H1 (cell line): ENCODE data around the gene TMC4. TPM values are rescaled to one million over a fixed set of nuclear protein-coding genes. Genes with fewer than 3 reads are reported as not detected.

Experiments
- CTCF ChIA-PET: fragments of 300-600 bp; sonication (Branson Sonifier 250); formaldehyde crosslinking; loops from one replicate; lab custom pipeline; 2021; ENCODE audit not compliant: partially characterized antibody; lab: Charles Lee
- POLR2A ChIA-PET: fragments of 300-600 bp; sonication (Branson Sonifier 250); formaldehyde crosslinking; loops from one replicate; lab custom pipeline; 2021; ENCODE audit warnings: inconsistent platforms; ENCODE audit not compliant: partially characterized antibody; lab: Charles Lee
- DNase-seq, 2 experiments: peaks; one replicate each; pipeline versions ENCODE4 v3.0.0 to v3.0.0-alpha.2; 2010 to 2022; ENCODE audit warnings: low spot score in 2 of 2, low read depth in 1 of 2, mixed read lengths in 1 of 2
- FAIRE-seq: peaks from 2 replicates; lab custom pipeline; 2011; peaks lifted over from hg19 to GRCh38; lab: Jason Lieb, UNC
- H2AFZ ChIP-seq: 2 replicates; pipeline ENCODE4 v1.8.1; 2012; ENCODE audit warnings: low read length, inconsistent platforms
- H2AK5ac ChIP-seq: 2 replicates; pipeline ENCODE4 v1.6.1; 2013; ENCODE audit warnings: low read depth, low read length
- H2BK120ac ChIP-seq: replicated peaks from 2 replicates; pipeline ENCODE3; 2013; ENCODE audit warnings: low read depth, low read length, inconsistent platforms
- H2BK12ac ChIP-seq: 2 replicates; pipeline ENCODE4 v1.6.1; 2013; ENCODE audit warnings: low read depth, low read length
- H2BK15ac ChIP-seq: 2 replicates; pipeline ENCODE4 v1.6.1; 2013; ENCODE audit warnings: low read length
- H2BK20ac ChIP-seq: 2 replicates; pipeline ENCODE4 v1.6.1; 2013; ENCODE audit warnings: low read length
- H2BK5ac ChIP-seq: 2 replicates; pipeline ENCODE4 v1.6.1; 2013; ENCODE audit warnings: low read depth, low read length
- H3K14ac ChIP-seq: 2 replicates; pipeline ENCODE4 v1.6.1; 2013; ENCODE audit warnings: inconsistent platforms; ENCODE audit not compliant: insufficient read length
- H3K18ac ChIP-seq: 2 replicates; pipeline ENCODE4 v1.6.1; 2013; ENCODE audit warnings: low read length; ENCODE audit errors: extremely low read depth
- H3K23ac ChIP-seq: 2 replicates; pipeline ENCODE4 v1.6.1; 2013; ENCODE audit warnings: inconsistent platforms; ENCODE audit not compliant: insufficient read length
- H3K23me2 ChIP-seq: 2 replicates; pipeline ENCODE4 v1.6.1; 2013; ENCODE audit warnings: low read depth, low read length
- H3K27ac ChIP-seq: 2 replicates; pipeline ENCODE4 v1.6.1; 2011; ENCODE audit warnings: low read depth, low read length, inconsistent platforms
- H3K27me3 ChIP-seq, 4 experiments: replicated peaks in 1 of 4; 1 replicate in 1 of 4; 2 replicates in 3 of 4; pipeline versions ENCODE4 v1.6.1 to v1.8.1; 2011 to 2013; ENCODE audit warnings: low read length in 3 of 4, mild to moderate bottlenecking in 3 of 4, inconsistent platforms in 2 of 4, mixed read lengths in 2 of 4, moderate library complexity in 1 of 4; ENCODE audit not compliant: control insufficient read depth in 3 of 4, insufficient read depth in 3 of 4; ENCODE audit errors: extremely low read depth in 1 of 4
- H3K36me3 ChIP-seq, 4 experiments: 2 replicates each; pipeline versions ENCODE4 v1.6.1 to v1.8.1; 2011 to 2013; ENCODE audit warnings: mild to moderate bottlenecking in 4 of 4, low read length in 3 of 4, moderate library complexity in 2 of 4, control low read depth in 1 of 4, inconsistent platforms in 1 of 4; ENCODE audit not compliant: insufficient read depth in 4 of 4, control insufficient read depth in 2 of 4
- H3K4ac ChIP-seq: replicated peaks from 2 replicates; pipeline ENCODE3; 2013; ENCODE audit warnings: low read length, low read depth, mixed read lengths, inconsistent platforms; ENCODE audit not compliant: insufficient read length
- H3K4me1 ChIP-seq, 4 experiments: replicated peaks in 1 of 4; 1 replicate in 1 of 4; 2 replicates in 3 of 4; pipeline versions ENCODE4 v1.6.1 to v1.8.1; 2011 to 2013; ENCODE audit warnings: low read length in 3 of 4, inconsistent platforms in 2 of 4, mixed read lengths in 1 of 4; ENCODE audit not compliant: insufficient read depth in 4 of 4, control insufficient read depth in 3 of 4
- H3K4me2 ChIP-seq, 2 experiments: 2 replicates each; pipeline versions ENCODE4 v1.6.1 to v1.8.1; 2011 to 2013; ENCODE audit warnings: low read depth in 2 of 2, low read length in 2 of 2, control low read depth in 1 of 2, inconsistent platforms in 1 of 2, mild to moderate bottlenecking in 1 of 2; ENCODE audit not compliant: insufficient read depth in 1 of 2
- H3K4me3 ChIP-seq, 4 experiments: fragments of 200-600, 300-600 bp in 1 of 4; sonication (generic), shearing (Covaris generic), sonication (Bioruptor Twin) in 1 of 4; 2 replicates each; pipeline versions ENCODE4 v1.5.1 to v1.8.1; 2011 to 2016; ENCODE audit warnings: low read length in 4 of 4, low read depth in 3 of 4, control low read depth in 2 of 4, inconsistent platforms in 2 of 4, mild to moderate bottlenecking in 2 of 4, mixed read lengths in 1 of 4, moderate library complexity in 1 of 4; ENCODE audit not compliant: insufficient read depth in 2 of 4; ENCODE audit errors: extremely low read depth in 1 of 4
- H3K56ac ChIP-seq: replicated peaks from 2 replicates; pipeline ENCODE3; 2013; ENCODE audit warnings: low read depth, mild to moderate bottlenecking, mixed read lengths, low read length, inconsistent platforms; ENCODE audit not compliant: insufficient read length
- H3K79me1 ChIP-seq: 2 replicates; pipeline ENCODE4 v1.6.1; 2013; ENCODE audit warnings: low read depth, low read length, control low read depth
- H3K79me2 ChIP-seq, 2 experiments: 2 replicates each; pipeline versions ENCODE4 v1.6.1 to v1.8.1; 2012 to 2013; ENCODE audit warnings: low read length in 2 of 2, mild to moderate bottlenecking in 2 of 2, inconsistent platforms in 1 of 2; ENCODE audit not compliant: insufficient read depth in 2 of 2, control insufficient read depth in 1 of 2
- H3K9ac ChIP-seq, 4 experiments: replicated peaks in 1 of 4; 1 replicate in 1 of 4; 2 replicates in 3 of 4; pipeline versions ENCODE4 v1.6.1 to v1.8.1; 2011 to 2013; ENCODE audit warnings: low read depth in 3 of 4, low read length in 3 of 4, control low read depth in 2 of 4, mild to moderate bottlenecking in 2 of 4, moderate library complexity in 2 of 4, inconsistent platforms in 1 of 4; ENCODE audit errors: extremely low read depth in 1 of 4
- H3K9me3 ChIP-seq, 2 experiments: 2 replicates each; pipeline versions ENCODE4 v1.6.1 to v1.8.1; 2012 to 2013; ENCODE audit warnings: mild to moderate bottlenecking in 2 of 2, moderate library complexity in 2 of 2, control low read depth in 1 of 2, inconsistent platforms in 1 of 2, low read depth in 1 of 2, low read length in 1 of 2, mixed read lengths in 1 of 2; ENCODE audit not compliant: insufficient read depth in 2 of 2
- H4K20me1 ChIP-seq, 2 experiments: replicated peaks in 1 of 2; 2 replicates each; pipeline versions ENCODE3 to v1.8.1; 2011 to 2013; ENCODE audit warnings: inconsistent platforms in 2 of 2, low read length in 2 of 2, mild to moderate bottlenecking in 1 of 2; ENCODE audit not compliant: insufficient read depth in 2 of 2, control insufficient read depth in 1 of 2
- H4K5ac ChIP-seq: 2 replicates; pipeline ENCODE4 v1.6.1; 2013; ENCODE audit warnings: low read length, low read depth, mixed read lengths, inconsistent platforms; ENCODE audit not compliant: insufficient read length
- H4K8ac ChIP-seq: 2 replicates; pipeline ENCODE4 v1.8.0; 2013; ENCODE audit warnings: mild to moderate bottlenecking, moderate library complexity, low read length, inconsistent platforms; ENCODE audit not compliant: insufficient read depth; ENCODE audit errors: extremely low read depth
- H4K91ac ChIP-seq: replicated peaks from 2 replicates; pipeline ENCODE3; 2013; ENCODE audit warnings: low read length, mixed read lengths, inconsistent platforms; ENCODE audit not compliant: insufficient read length
- CHD1 ChIP-seq: IDR thresholded peaks from 2 replicates; pipeline ENCODE4 v1.6.1; 2012; ENCODE audit warnings: low read depth, low read length, improper control_type of control experiment
- CREB1 ChIP-seq: IDR thresholded peaks from 2 replicates; pipeline ENCODE4 v1.6.1; 2012; ENCODE audit warnings: inconsistent platforms
- POLR2A ChIP-seq, 2 experiments: IDR thresholded peaks; 1 replicate in 1 of 2; 2 replicates in 1 of 2; pipeline ENCODE4 v1.6.1; 2011; ENCODE audit warnings: low read depth in 2 of 2, low read length in 2 of 2, mild to moderate bottlenecking in 2 of 2; ENCODE audit errors: control extremely low read depth in 1 of 2
- RAD21 ChIP-seq, 2 experiments: IDR thresholded peaks in 1 of 2; conservative IDR thresholded peaks in 1 of 2; 2 replicates each; pipeline ENCODE4 v1.6.1; 2011; ENCODE audit warnings: low read depth in 2 of 2, low read length in 2 of 2, improper control_type of control experiment in 1 of 2, inconsistent platforms in 1 of 2, mild to moderate bottlenecking in 1 of 2, moderate library complexity in 1 of 2
- SP2 ChIP-seq: IDR thresholded peaks from 2 replicates; pipeline ENCODE4 v1.6.1; 2012; ENCODE audit warnings: mild to moderate bottlenecking, low read length, inconsistent platforms
- SRF ChIP-seq: IDR thresholded peaks from 2 replicates; pipeline ENCODE4 v1.6.1; 2011; ENCODE audit warnings: mild to moderate bottlenecking, low read depth, low read length, moderate library complexity
- WGBS, 2 experiments: shearing (Covaris generic) in 1 of 2; methylation state at CpG; one replicate each; pipeline versions ENCODE4 v1.1.6 to v1.1.7; 2013 to 2015; ENCODE audit warnings: low lambda C conversion rate in 2 of 2, mixed read lengths in 2 of 2, inconsistent platforms in 1 of 2, low coverage in 1 of 2, missing lambda C conversion rate in 1 of 2; ENCODE audit not compliant: insufficient replicate concordance in 2 of 2, insufficient coverage in 1 of 2, insufficient read length in 1 of 2; ENCODE audit errors: extremely low coverage in 1 of 2, missing lambda C conversion rate in 1 of 2; 5-methylcytosine and 5-hydroxymethylcytosine counted together
- polyA plus RNA-seq, 7 experiments: library from polyadenylated mRNA; depleted of rRNA in 3 of 7; stranded (reverse) in 5 of 7; unstranded in 2 of 7; fragments of >200 nt in 5 of 7; fragments of 200-250 nt in 2 of 7; gene quantifications; 1 replicate in 5 of 7; 2 replicates in 1 of 7; 4 replicates in 1 of 7; pipeline versions ENCODE4 v1.2.1 to v1.2.3, GENCODE V29; 2011 to 2013; ENCODE audit warnings: missing spikeins in 2 of 7, mixed read lengths in 2 of 7
- total RNA-seq: library from RNA; stranded (reverse); fragmentation: NEBNext Ultra II Directional; extraction: Animal tissue kit (Norgen Biotek cat#: 25700); gene quantifications from 2 replicates; pipeline ENCODE4 v1.2.1, GENCODE V29; 2021
- TF ChIP-seq, protein P1 (sequence below), 3 experiments: IDR thresholded peaks; 1 replicate in 2 of 3; 2 replicates in 1 of 3; pipeline versions ENCODE4 v1.5.1 to v1.6.1; 2011; ENCODE audit warnings: low read length in 3 of 3, mild to moderate bottlenecking in 3 of 3, inconsistent platforms in 2 of 3, low read depth in 1 of 3, moderate library complexity in 1 of 3; ENCODE audit not compliant: insufficient read depth in 1 of 3; ENCODE audit errors: control extremely low read depth in 1 of 3

TMC4 gene
- total and polyA plus RNA-seq, 2 of the 8 experiments (the other 6 are each of a cell fraction or from before 2014, with no cell fraction given): 5.5 to 6.3 TPM

DNA sequence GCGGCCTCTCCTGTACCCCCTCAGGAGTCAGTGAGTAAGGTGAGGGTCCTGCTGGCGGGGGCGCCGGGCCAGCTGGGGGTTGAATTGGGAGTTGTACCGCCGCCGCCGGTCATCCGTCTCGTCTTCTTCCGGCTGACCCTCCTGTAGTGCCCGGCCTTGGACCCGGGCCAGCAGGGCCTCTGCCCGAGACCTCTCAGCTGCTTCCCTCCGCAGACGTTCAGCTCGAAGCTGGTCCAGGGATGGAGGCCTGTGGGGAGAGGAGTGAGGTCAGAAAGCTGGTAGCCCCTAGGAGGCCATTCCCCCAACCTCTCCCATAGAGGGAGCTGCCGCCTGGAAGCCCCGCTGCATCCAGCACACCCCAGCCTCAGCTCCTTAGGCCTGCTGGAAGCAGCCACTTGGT, 17.3 kb downstream of the TMC4 start:
- 91% methylated on average over 13 of the region's 19 CpGs; no CpG with 5 or more reads in 1 of the 2 experiments for WGBS, 2 experiments

More for the DNA sequence above, 17.3 kb downstream of the TMC4 start:
- no peak overlapping the region for H2BK120ac ChIP-seq
- H3K36me3 ChIP-seq: peaks cover 25 to 55% (median 49%) of the 10 kb centered on the region in 4 experiments
- no peak overlapping the region for H2BK15ac ChIP-seq
- H3K23ac ChIP-seq: no peak overlapping the region
- no peak overlapping the region for H3K4me2 ChIP-seq
- no peak overlapping the region for H3K9ac ChIP-seq
- H3K23me2 ChIP-seq: peaks cover 12% of the 10 kb centered on the region
- no peak overlapping the region for H2AFZ ChIP-seq
- CTCF ChIA-PET: interaction anchor here (0.8 to 1.9 kb wide), 7 partner anchors 16 to 309 kb away, joined by 3 to 10 read pairs (median 3); partner anchors contain the start of gene CNOT3
- H4K20me1 ChIP-seq: peaks cover 9 to 19% of the 10 kb centered on the region in 2 experiments
- no peaks in the 10 kb centered on the region for H3K27me3 ChIP-seq
- no peak overlapping the region for H2BK5ac ChIP-seq
- no peak overlapping the region for H3K4ac ChIP-seq
- TF ChIP-seq RAD21 (IDR thresholded peaks at IDR 0.05 in 1 of 2, conservative IDR thresholded peaks at IDR 0.05 in 1 of 2; ENCODE audit: low read depth in 2 of 2, low read length in 2 of 2): peak in 1 of 2 experiments; percentile 9; a peak in 2 of 4 replicates
- no peak for TF ChIP-seq SP2
- TF ChIP-seq SRF: no peak
- TF ChIP-seq, protein P1, sequence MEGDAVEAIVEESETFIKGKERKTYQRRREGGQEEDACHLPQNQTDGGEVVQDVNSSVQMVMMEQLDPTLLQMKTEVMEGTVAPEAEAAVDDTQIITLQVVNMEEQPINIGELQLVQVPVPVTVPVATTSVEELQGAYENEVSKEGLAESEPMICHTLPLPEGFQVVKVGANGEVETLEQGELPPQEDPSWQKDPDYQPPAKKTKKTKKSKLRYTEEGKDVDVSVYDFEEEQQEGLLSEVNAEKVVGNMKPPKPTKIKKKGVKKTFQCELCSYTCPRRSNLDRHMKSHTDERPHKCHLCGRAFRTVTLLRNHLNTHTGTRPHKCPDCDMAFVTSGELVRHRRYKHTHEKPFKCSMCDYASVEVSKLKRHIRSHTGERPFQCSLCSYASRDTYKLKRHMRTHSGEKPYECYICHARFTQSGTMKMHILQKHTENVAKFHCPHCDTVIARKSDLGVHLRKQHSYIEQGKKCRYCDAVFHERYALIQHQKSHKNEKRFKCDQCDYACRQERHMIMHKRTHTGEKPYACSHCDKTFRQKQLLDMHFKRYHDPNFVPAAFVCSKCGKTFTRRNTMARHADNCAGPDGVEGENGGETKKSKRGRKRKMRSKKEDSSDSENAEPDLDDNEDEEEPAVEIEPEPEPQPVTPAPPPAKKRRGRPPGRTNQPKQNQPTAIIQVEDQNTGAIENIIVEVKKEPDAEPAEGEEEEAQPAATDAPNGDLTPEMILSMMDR (IDR thresholded peaks at IDR 0.05; ENCODE audit: control extremely low read depth in 1 of 3, insufficient read depth in 1 of 3, low read depth in 1 of 3, low read length in 3 of 3): peak; percentile 27 to 47 (median 29)
- no peak for TF ChIP-seq CREB1
- 0 out of 3 replicates have a peak, but pooled peaks of 1 of the 2 experiments have one; percentile 16 for TF ChIP-seq POLR2A (IDR thresholded peaks at IDR 0.05; ENCODE audit: control extremely low read depth in 1 of 2, low read depth in 2 of 2, low read length in 2 of 2)
- TF ChIP-seq CHD1: no peak
- TF ChIP-seq, all 59 proteins: peak for 3
- DNase-seq (no peak), FAIRE-seq (no peak)
- Histone ChIP-seq H4K5ac (no peak overlapping the region), H2AK5ac (no peak overlapping the region), H3K4me3 (no peak overlapping the region), H3K79me2 (no peaks in the 10 kb centered on the region), H3K14ac (no peak overlapping the region), H3K56ac (no peak overlapping the region), H4K8ac (no peak overlapping the region), H3K27ac (no peak overlapping the region), H2BK12ac (no peak overlapping the region), H3K4me1 (peaks cover 0 to 12% (median 7%) of the 10 kb centered on the region in 4 experiments; a peak in 6 of 7 replicates), H3K79me1 (peaks cover 7% of the 10 kb centered on the region), H2BK20ac (no peak overlapping the region), H4K91ac (no peak overlapping the region), H3K18ac (no peak overlapping the region), H3K9me3 (no peaks in the 10 kb centered on the region)
- POLR2A ChIA-PET: interaction anchor here (0.8 to 14.8 kb wide), 10 partner anchors 7 to 47 kb away, joined by 3 to 348 read pairs (median 5); partner anchors contain the start of genes CNOT3, PRPF31 and TFPT
